GM12801 (cell line): ENCODE data around the gene LAMC1.

ENCODE experiments used
- TF ChIP-seq, protein P1 (sequence below): IDR thresholded peaks from one replicate; pipeline ENCODE4 v1.5.1; 2011; ENCODE audit warnings: control low read depth; ENCODE audit not compliant: insufficient read length; ENCODE audit errors: extremely low read depth

The LAMC1 gene

DNA sequence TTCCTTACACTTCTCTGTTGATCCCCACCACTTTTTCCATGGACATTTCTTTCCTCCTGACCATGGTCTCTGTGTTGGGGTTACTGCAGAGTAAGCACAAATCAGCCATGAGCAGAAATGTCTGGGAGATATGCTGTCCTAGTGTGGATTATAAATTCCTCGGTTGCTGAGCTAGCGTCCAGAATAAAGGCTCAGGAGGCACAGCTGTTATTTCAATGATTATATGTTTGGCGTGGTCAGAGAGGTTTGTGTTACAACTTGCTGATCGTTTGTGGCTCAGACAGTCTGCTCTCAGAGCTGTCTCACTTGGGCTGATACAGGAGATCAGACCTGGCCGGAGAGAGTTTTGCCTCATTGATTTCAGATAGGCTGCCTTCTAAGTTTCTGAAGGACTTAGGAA, 125.4 kb downstream of the LAMC1 start:
- TF ChIP-seq, protein P1, sequence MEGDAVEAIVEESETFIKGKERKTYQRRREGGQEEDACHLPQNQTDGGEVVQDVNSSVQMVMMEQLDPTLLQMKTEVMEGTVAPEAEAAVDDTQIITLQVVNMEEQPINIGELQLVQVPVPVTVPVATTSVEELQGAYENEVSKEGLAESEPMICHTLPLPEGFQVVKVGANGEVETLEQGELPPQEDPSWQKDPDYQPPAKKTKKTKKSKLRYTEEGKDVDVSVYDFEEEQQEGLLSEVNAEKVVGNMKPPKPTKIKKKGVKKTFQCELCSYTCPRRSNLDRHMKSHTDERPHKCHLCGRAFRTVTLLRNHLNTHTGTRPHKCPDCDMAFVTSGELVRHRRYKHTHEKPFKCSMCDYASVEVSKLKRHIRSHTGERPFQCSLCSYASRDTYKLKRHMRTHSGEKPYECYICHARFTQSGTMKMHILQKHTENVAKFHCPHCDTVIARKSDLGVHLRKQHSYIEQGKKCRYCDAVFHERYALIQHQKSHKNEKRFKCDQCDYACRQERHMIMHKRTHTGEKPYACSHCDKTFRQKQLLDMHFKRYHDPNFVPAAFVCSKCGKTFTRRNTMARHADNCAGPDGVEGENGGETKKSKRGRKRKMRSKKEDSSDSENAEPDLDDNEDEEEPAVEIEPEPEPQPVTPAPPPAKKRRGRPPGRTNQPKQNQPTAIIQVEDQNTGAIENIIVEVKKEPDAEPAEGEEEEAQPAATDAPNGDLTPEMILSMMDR: no peak

DNA sequence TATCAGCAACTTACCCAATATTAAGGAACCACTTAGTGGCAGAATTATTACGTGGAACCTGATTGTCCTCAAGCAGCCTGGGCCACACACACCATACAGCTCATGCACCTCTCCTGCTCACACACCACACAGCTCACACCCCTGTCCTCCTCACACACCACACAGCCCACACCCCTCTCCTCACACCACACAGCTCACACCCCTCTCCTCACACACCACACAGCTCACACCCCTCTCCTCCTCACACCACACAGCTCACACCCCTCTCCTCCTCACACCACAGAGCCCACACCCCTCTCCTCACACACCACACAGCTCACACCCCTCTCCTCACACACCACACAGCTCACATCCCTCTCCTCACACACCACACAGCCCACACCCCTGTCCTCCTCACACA, 126.1 kb downstream of the LAMC1 start:
- TF ChIP-seq, protein P1: no peak

DNA sequence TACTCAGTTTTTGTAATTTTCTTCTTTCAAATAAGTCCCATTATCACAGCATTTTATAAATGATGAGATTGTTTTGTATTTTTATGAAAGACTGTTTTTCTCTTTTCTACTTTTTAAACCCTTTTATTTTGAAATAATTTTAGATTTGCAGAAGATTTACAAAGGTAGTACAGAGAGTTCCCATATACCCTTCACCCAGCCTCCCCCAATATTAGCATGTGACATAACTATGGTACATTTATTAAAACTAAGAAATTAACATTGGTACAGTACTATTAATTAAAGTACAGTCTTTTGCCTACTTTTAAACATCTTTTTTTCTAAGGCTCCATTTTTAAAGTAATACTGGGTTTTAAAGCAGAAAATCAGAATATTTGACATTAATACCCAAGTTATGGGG, 127.2 kb downstream of the LAMC1 start:
- TF ChIP-seq, protein P1: no peak

DNA sequence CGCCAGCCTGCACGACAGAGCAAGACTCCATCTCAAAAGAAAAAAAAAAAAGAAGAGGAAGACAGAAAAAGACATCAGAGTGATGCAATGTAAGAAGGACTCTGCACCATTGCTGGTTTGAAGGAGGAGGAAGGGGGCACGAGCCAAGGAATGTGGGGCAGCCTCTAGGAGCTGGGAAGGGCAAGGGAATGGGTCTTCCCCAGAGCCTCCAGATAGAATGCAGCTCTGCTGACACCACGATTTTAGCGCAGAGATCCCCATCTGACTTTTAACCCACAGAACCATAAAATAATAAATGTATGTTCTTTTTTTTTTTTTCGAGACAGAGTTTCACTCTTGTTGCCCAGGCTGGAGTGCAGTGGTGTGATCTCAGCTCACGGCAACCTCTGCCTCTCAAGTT, 129.0 kb downstream of the LAMC1 start:
- TF ChIP-seq, protein P1: no peak

DNA sequence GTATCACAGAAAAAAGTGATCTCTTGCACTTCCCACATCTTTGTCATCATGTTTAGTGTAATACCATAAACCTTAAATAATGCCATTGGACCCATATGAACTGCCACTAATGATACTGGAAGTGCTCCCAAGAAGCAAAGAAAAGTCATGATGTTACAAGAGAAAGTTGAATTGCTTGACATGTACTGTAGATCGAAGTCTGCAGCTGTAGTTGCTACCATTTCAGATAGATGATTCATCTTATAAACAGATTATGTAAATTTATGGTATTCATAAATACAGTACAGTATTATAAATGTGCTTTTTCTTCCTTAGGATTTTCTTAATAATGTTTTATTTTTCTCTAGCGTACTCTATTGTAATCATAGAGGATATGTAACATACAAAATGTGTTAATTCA, 132.7 kb downstream of the LAMC1 start:
- TF ChIP-seq, protein P1: no peak

DNA sequence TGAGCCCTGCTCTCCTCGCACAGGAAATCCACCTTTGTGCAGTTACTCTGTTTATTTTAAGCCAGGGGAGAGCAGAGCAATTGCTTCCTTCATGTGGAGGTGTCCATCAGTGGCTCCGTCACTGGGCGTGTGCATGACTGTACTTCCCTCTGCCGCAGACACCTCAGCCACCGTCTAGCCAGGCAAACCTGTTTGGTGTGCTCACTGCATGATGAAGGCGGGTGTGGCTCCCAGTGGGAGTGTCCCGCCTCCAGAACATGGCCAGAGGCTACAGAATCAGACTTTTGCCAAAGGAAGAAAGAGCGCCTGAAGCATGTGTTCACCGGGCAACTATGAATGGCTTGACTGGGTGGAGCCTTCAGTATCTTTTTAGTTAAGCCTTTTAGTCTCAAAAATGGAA, 136.7 kb downstream of the LAMC1 start:
- TF ChIP-seq, protein P1: no peak

DNA sequence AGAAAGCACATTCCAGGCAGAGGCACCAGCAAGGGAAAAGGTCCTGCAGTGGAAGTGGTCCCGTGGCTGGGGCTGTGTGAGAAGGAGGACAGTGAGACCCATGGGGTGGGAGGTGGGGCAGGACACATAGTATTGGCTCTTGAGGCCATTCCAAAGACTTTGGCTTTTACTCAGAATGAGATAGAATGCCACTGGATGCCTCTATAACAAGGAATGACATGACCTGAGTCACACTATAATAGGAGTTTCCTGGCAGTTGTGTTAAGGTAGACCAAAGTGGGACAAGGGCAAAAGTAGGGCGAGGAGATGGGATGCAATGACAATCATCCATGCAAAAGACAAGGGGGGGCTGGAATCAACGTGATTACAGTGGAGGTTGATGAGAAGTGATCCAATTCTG, 138.2 kb downstream of the LAMC1 start:
- TF ChIP-seq, protein P1: no peak

DNA sequence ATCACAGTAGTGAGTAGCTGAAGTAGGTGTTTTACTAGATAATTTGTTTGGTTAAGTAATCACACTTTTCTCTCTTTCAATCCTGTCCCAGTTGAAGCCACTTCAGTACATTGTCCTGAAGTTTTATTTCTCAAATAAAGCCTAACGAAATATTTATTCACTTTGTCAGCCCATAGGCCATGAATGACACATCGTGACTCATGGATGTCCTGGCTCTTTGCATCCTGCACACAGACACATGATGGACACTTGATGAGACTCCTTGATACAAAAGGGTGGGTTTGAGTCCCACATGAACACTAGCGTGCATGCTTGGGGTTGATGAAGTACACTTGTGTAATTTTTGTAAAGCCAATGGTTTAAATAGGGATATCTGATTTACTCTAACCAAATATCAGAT, 140.1 kb downstream of the LAMC1 start:
- TF ChIP-seq, protein P1: no peak
